ENCODE measurements around the gene SLCO1B1. TPM values are rescaled to one million over a fixed set of nuclear protein-coding genes. Genes with fewer than 3 reads are reported as not detected.

The SLCO1B1 gene
- total and polyA plus RNA-seq, 2 donors (not counting 3 experiments of a cell fraction or from before 2014, with no cell fraction given), result not detected

- BruUV-seq (replicated peaks), result no TSS peak
Measured at GRCh38 chr12:21129351-21129750, 1.6 kb upstream of the SLCO1B1 start.

More at GRCh38 chr12:21129351-21129750, 1.6 kb upstream of the SLCO1B1 start:
- Histone ChIP-seq H3K4me2 (ENCODE audit: insufficient read depth, low read length) (no peak overlapping the region), H3K79me2 (ENCODE audit: control insufficient read depth, insufficient read depth, low read length) (no peaks in the 10 kb centered on the region), H3K27me3 (ENCODE audit: control insufficient read depth in 2 of 2, insufficient read depth in 2 of 2, low read length in 2 of 2) (no peaks in the 10 kb centered on the region), H3K27ac (ENCODE audit: insufficient read depth, low read depth, low read length) (no peak overlapping the region), H3K9ac (replicated peaks; ENCODE audit: extremely low read depth, insufficient read depth, low read length) (no peak overlapping the region), H2AFZ (ENCODE audit: low read depth, low read length) (no peak overlapping the region), H4K20me1 (replicated peaks; ENCODE audit: control insufficient read depth, extremely low read depth, insufficient read depth, low read length) (no peaks in the 10 kb centered on the region), H3K9me1 (replicated peaks; ENCODE audit: control insufficient read depth, extremely low read depth, insufficient read depth, low read length) (no peaks in the 10 kb centered on the region), H3K4me1 (ENCODE audit: control insufficient read depth, extremely low read depth, insufficient read depth, low read length) (no peaks in the 10 kb centered on the region), H3K4me3 (replicated peaks in 1 of 3; ENCODE audit: insufficient read depth in 1 of 3, low read depth in 1 of 3, low read length in 3 of 3) (no peak overlapping the region), H3K36me3 (ENCODE audit: control insufficient read depth in 2 of 2, extremely low read depth in 1 of 2, insufficient read depth in 2 of 2, low read length in 2 of 2) (no peaks in the 10 kb centered on the region), H3K9me3 (replicated peaks; ENCODE audit: control insufficient read depth, insufficient read depth, low read length) (no peaks in the 10 kb centered on the region)
- intact Hi-C loops (cut with micrococcal nuclease), result no loop called here
- ChIA-PET POLR2A (no interaction called here), CTCF (no interaction called here)
- FAIRE-seq (no peak), DNase-seq (ENCODE audit: low read depth, low spot score) (no peak)
- TF ChIP-seq MYC (IDR thresholded peaks at IDR 0.05; ENCODE audit: low read depth, low read length) (no peak), JUN (IDR thresholded peaks at IDR 0.05; ENCODE audit: borderline replicate concordance, insufficient read depth, insufficient read length, low read depth) (no peak), EZH2 (IDR thresholded peaks at IDR 0.05; ENCODE audit: borderline replicate concordance, low read depth, low read length, severe bottlenecking) (no peak), GATA2 (IDR thresholded peaks at IDR 0.05; ENCODE audit: insufficient read depth, insufficient read length, low read depth, low read length) (no peak), POLR2A (IDR thresholded peaks at IDR 0.05; ENCODE audit: low read depth, low read length) (no peak), MAX (IDR thresholded peaks at IDR 0.05; ENCODE audit: insufficient read depth, insufficient read length) (no peak), CTCF (IDR thresholded peaks at IDR 0.05; ENCODE audit: extremely low read depth in 1 of 2, insufficient read depth in 1 of 2, low read depth in 1 of 2, low read length in 2 of 2) (no peak), FOS (IDR thresholded peaks at IDR 0.05; ENCODE audit: borderline replicate concordance, insufficient read depth, low read length) (no peak)
- dilution Hi-C loops (cut with MboI; ENCODE audit: extremely low pct_ligation_motif_present, low sequenced_read_pairs), result no loop called here
